A549 (cell line): ENCODE data around the gene PCBP3.

Experiments
- CEBPB ChIP-seq, 2 experiments: fragments of >200 bp in 1 of 2; sonication (Bioruptor Twin) in 1 of 2; formaldehyde crosslinking in 1 of 2; IDR thresholded peaks; 2 replicates each; pipeline ENCODE4 v1.6.1; 2012 to 2016
- HDAC2 ChIP-seq: fragments of 200-600 bp; sonication (generic); IDR thresholded peaks from 2 replicates; pipeline ENCODE4 v1.6.1; 2016
- SREBF2 ChIP-seq: fragments of 450-650 bp; IDR thresholded peaks from 2 replicates; pipeline ENCODE4 v1.6.1; 2014; ENCODE audit warnings: mild to moderate bottlenecking, moderate library complexity
- USF2 ChIP-seq: fragments of 450-650 bp; IDR thresholded peaks from 2 replicates; pipeline ENCODE4 v1.6.1; 2014; ENCODE audit warnings: antibody characterized with exemption
- TF ChIP-seq, protein P1 (sequence below): fragments of >200 bp; sonication (Bioruptor Twin); formaldehyde crosslinking; IDR thresholded peaks from 3 replicates; pipeline ENCODE4 v1.5.1; 2016

- TF ChIP-seq USF2, result no peak
- TF ChIP-seq, protein P1, sequence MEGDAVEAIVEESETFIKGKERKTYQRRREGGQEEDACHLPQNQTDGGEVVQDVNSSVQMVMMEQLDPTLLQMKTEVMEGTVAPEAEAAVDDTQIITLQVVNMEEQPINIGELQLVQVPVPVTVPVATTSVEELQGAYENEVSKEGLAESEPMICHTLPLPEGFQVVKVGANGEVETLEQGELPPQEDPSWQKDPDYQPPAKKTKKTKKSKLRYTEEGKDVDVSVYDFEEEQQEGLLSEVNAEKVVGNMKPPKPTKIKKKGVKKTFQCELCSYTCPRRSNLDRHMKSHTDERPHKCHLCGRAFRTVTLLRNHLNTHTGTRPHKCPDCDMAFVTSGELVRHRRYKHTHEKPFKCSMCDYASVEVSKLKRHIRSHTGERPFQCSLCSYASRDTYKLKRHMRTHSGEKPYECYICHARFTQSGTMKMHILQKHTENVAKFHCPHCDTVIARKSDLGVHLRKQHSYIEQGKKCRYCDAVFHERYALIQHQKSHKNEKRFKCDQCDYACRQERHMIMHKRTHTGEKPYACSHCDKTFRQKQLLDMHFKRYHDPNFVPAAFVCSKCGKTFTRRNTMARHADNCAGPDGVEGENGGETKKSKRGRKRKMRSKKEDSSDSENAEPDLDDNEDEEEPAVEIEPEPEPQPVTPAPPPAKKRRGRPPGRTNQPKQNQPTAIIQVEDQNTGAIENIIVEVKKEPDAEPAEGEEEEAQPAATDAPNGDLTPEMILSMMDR, result no peak
- no peak for TF ChIP-seq HDAC2
- TF ChIP-seq CEBPB (IDR thresholded peaks at IDR 0.05), result no peak
- TF ChIP-seq SREBF2, result no peak
Observed at GRCh38 chr21:45906859-45907258, 263.3 kb downstream of the PCBP3 start.
